Lower lobe of right lung (tissue), 2 donors: ENCODE measurements around the gene CBLL1. TPM values are rescaled to one million over a fixed set of nuclear protein-coding genes. Genes with fewer than 3 reads are reported as not detected.

Experiments
- ATAC-seq, 2 donors: fragments of 200-7000 bp; cut with Tn5 transposase; one replicate each; pipeline ENCODE4 v1.9.1; 2020 to 2022; ENCODE audit warnings: mild to moderate bottlenecking in 2 of 2, moderate library complexity in 2 of 2
- DNase-seq: peaks from one replicate; pipeline ENCODE4 v3.0.0-alpha.2; 2020
- H3K27ac ChIP-seq: fragments of 200-600 bp; one replicate; pipeline ENCODE4 v1.8.0; 2022
- H3K27me3 ChIP-seq: fragments of 200-600 bp; one replicate; pipeline ENCODE4 v1.8.0; 2022; ENCODE audit warnings: low read depth
- H3K36me3 ChIP-seq: fragments of 200-600 bp; one replicate; pipeline ENCODE4 v1.8.0; 2022; ENCODE audit warnings: mild to moderate bottlenecking
- H3K4me1 ChIP-seq: fragments of 200-600 bp; one replicate; pipeline ENCODE4 v1.8.0; 2022
- H3K4me3 ChIP-seq: fragments of 200-600 bp; one replicate; pipeline ENCODE4 v1.8.0; 2022; ENCODE audit warnings: mild to moderate bottlenecking
- H3K9me3 ChIP-seq: fragments of 200-600 bp; one replicate; pipeline ENCODE4 v1.8.0; 2022
- CTCF ChIP-seq: fragments of 200-600 bp; IDR thresholded peaks from one replicate; pipeline ENCODE4 v1.8.0; 2022; ENCODE audit warnings: antibody characterized with exemption, mild to moderate bottlenecking
- intact Hi-C: fragments of 100-400 bp; cut with DNase I; formaldehyde crosslinking; loops from one replicate; pipeline ENCODE4 v1.11.0; 2022
- total RNA-seq: library from RNA; stranded (reverse); fragmentation: NEBNext Ultra II Directional; extraction: Animal tissue kit (Norgen Biotek cat#: 25700); gene quantifications from one replicate; pipeline ENCODE4 v1.2.1, GENCODE V29; 2021
- donor health status: DM: no; HTN: yes; CAD: no; lungs with severe emphysema.

Gene CBLL1
- total RNA-seq, 1 donor from 2014 or later, result 20.9 TPM

GRCh38 chr7:107700570-107700969 lies 43.4 kb upstream of the CBLL1 start:
- no peak for DNase-seq
- H3K9me3 ChIP-seq, result no peaks in the 10 kb centered on the region
- H3K27ac ChIP-seq, result no peak overlapping the region
- no peaks in the 10 kb centered on the region for H3K27me3 ChIP-seq
- H3K36me3 ChIP-seq, result no peaks in the 10 kb centered on the region
- H3K4me3 ChIP-seq, result no peak overlapping the region
- TF ChIP-seq CTCF, result no peak
- H3K4me1 ChIP-seq, result no peaks in the 10 kb centered on the region
- no peak for ATAC-seq
- intact Hi-C loops, result no loop called here

- ATAC-seq (no peak), DNase-seq (no peak)
- Histone ChIP-seq H3K36me3 (no peaks in the 10 kb centered on the region), H3K27me3 (no peaks in the 10 kb centered on the region), H3K4me3 (no peak overlapping the region), H3K4me1 (no peaks in the 10 kb centered on the region), H3K27ac (no peak overlapping the region), H3K9me3 (no peaks in the 10 kb centered on the region)
- no peak for TF ChIP-seq CTCF
- intact Hi-C loops, result no loop called here
These were observed 42.8 kb upstream of the CBLL1 start for GRCh38 chr7:107701191-107701590.

- no peaks in the 10 kb centered on the region for H3K4me1 ChIP-seq
- H3K9me3 ChIP-seq, result no peaks in the 10 kb centered on the region
- no peak overlapping the region for H3K27ac ChIP-seq
- H3K27me3 ChIP-seq, result no peaks in the 10 kb centered on the region
- no peak for DNase-seq
- no peak for ATAC-seq
- H3K36me3 ChIP-seq, result no peaks in the 10 kb centered on the region
- H3K4me3 ChIP-seq, result no peak overlapping the region
- intact Hi-C loops, result no loop called here
- TF ChIP-seq CTCF, result no peak
These were observed 40.7 kb upstream of the CBLL1 start for GRCh38 chr7:107703219-107703618.

GRCh38 chr7:107703872-107704271 lies 40.1 kb upstream of the CBLL1 start:
- TF ChIP-seq CTCF, result no peak
- ATAC-seq (no peak), DNase-seq (no peak)
- intact Hi-C loops, result no loop called here
- H3K36me3 ChIP-seq, result no peaks in the 10 kb centered on the region
- no peak overlapping the region for H3K27ac ChIP-seq
- H3K4me3 ChIP-seq, result no peak overlapping the region
- H3K27me3 ChIP-seq, result no peaks in the 10 kb centered on the region
- H3K9me3 ChIP-seq, result no peaks in the 10 kb centered on the region
- no peaks in the 10 kb centered on the region for H3K4me1 ChIP-seq

- no peak overlapping the region for H3K4me3 ChIP-seq
- no peaks in the 10 kb centered on the region for H3K27me3 ChIP-seq
- TF ChIP-seq CTCF, result no peak
- no peak for ATAC-seq
- H3K36me3 ChIP-seq, result no peaks in the 10 kb centered on the region
- no peak for DNase-seq
- no peak overlapping the region for H3K27ac ChIP-seq
- intact Hi-C loops, result no loop called here
- H3K9me3 ChIP-seq, result no peaks in the 10 kb centered on the region
- no peaks in the 10 kb centered on the region for H3K4me1 ChIP-seq
These were observed 35.0 kb upstream of the CBLL1 start for GRCh38 chr7:107708956-107709355.

- Histone ChIP-seq H3K27ac (no peak overlapping the region), H3K27me3 (no peaks in the 10 kb centered on the region), H3K9me3 (no peaks in the 10 kb centered on the region), H3K4me1 (no peaks in the 10 kb centered on the region), H3K4me3 (no peak overlapping the region), H3K36me3 (no peaks in the 10 kb centered on the region)
- TF ChIP-seq CTCF, result no peak
- ATAC-seq (peak in 1 of 2 donors; percentile 49), DNase-seq (no peak)
- intact Hi-C loops, result no loop called here
These were observed 32.6 kb upstream of the CBLL1 start for GRCh38 chr7:107711301-107711700.
